ENCODE data around the gene TBXAS1.

Gene TBXAS1

GRCh38 chr7:139984642-139985539 is 155.8 kb downstream of the TBXAS1 start:
- TF ChIP-seq CTCF (IDR thresholded peaks at IDR 0.05; ENCODE audit: control extremely low read depth, extremely low read depth, low read depth, missing control alignments) = no peak
- CTCF ChIA-PET = interaction anchor here (1.1 kb wide), 1 partner anchor 339 kb away, joined by 4 read pairs; no protein-coding TSS in a partner anchor
- POLR2A ChIA-PET = no interaction called here
- DNase-seq (ENCODE audit: extremely low spot score) = no peak

- POLR2A ChIA-PET = no interaction called here
- CTCF ChIA-PET = interaction anchor here (0.6 to 4.8 kb wide), 3 partner anchors 17 to 367 kb away, joined by 3 to 40 read pairs (median 4); no protein-coding TSS in a partner anchor
These were observed 156.7 kb downstream of the TBXAS1 start for GRCh38 chr7:139985811-139986210.

GRCh38 chr7:139987691-139988516 is 158.8 kb downstream of the TBXAS1 start:
- CTCF ChIA-PET = interaction anchor here (0.7 to 4.8 kb wide), 12 partner anchors 8 to 553 kb away, joined by 3 to 40 read pairs (median 4); no protein-coding TSS in a partner anchor
- no peak for DNase-seq (ENCODE audit: extremely low spot score)
- POLR2A ChIA-PET = no interaction called here
- TF ChIP-seq CTCF (IDR thresholded peaks at IDR 0.05; ENCODE audit: control extremely low read depth, extremely low read depth, low read depth, missing control alignments) = no peak

More at GRCh38 chr7:139985811-139986210, 156.7 kb downstream of the TBXAS1 start:
- no peak for DNase-seq (ENCODE audit: extremely low spot score)
- no peak for TF ChIP-seq CTCF (IDR thresholded peaks at IDR 0.05; ENCODE audit: control extremely low read depth, extremely low read depth, low read depth, missing control alignments)

GRCh38 chr7:139989366-139990141 is 160.5 kb downstream of the TBXAS1 start:
- CTCF ChIA-PET = interaction anchor here (1.2 to 4.8 kb wide), 5 partner anchors 9 to 489 kb away, joined by 3 to 40 read pairs (median 5); no protein-coding TSS in a partner anchor
- no peak for DNase-seq (ENCODE audit: extremely low spot score)
- no peak for TF ChIP-seq CTCF (IDR thresholded peaks at IDR 0.05; ENCODE audit: control extremely low read depth, extremely low read depth, low read depth, missing control alignments)
- POLR2A ChIA-PET = no interaction called here

- no peak for DNase-seq (ENCODE audit: extremely low spot score)
- ChIA-PET POLR2A (no interaction called here), CTCF (interaction anchor here (1.2 to 4.8 kb wide), 4 partner anchors 8 to 345 kb away, joined by 3 to 40 read pairs (median 10); no protein-coding TSS in a partner anchor)
- TF ChIP-seq CTCF (IDR thresholded peaks at IDR 0.05; ENCODE audit: control extremely low read depth, extremely low read depth, low read depth, missing control alignments) = no peak
These were observed 161.1 kb downstream of the TBXAS1 start for GRCh38 chr7:139990142-139990535.
